ENCODE data around the gene KMT5C.

The KMT5C gene

DNA sequence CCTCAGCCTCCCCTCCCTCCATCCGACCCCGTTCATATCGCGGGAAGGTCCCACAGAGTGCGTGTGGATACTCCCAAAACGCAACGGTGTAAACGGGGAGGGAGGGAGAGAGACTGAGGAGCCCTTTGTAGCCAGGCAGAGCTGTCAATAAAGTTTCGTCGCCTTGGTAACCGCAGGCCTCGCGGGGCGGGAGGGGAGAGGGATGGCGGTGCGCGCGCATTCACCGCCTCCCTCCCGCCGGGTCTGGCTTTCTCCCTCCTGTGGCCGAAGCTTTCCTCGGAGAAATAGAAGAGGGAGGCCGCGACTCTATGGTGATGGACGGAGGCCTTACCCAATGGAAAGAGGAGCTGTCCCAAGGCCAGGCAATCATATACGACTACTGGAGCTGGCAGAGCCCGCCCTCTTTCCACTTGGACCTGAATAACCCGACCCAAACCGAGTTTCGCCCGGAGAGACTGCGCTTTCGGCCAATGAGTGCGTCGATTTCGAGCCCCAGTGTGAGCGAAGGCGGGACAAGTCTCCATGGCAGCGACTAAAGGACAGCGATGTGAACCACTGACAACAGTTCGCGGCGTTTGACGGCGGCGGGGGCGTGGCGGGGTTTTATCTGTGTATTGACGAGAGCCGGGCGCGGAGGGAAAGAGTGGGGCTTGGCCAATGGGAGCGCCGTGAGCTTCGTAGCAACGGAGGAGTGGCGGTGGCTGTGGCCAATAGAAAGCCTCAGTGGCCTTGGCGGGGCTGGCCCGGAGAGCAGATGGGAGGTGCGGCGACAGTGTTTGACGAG lies at the start of gene KMT5C:
Gene KMT5C (plus strand): TSS at position 772 of the 784 bp plus-strand sequence. CDS start 2,061 bp downstream, outside the sequence.
- TF ChIP-seq, protein P1, sequence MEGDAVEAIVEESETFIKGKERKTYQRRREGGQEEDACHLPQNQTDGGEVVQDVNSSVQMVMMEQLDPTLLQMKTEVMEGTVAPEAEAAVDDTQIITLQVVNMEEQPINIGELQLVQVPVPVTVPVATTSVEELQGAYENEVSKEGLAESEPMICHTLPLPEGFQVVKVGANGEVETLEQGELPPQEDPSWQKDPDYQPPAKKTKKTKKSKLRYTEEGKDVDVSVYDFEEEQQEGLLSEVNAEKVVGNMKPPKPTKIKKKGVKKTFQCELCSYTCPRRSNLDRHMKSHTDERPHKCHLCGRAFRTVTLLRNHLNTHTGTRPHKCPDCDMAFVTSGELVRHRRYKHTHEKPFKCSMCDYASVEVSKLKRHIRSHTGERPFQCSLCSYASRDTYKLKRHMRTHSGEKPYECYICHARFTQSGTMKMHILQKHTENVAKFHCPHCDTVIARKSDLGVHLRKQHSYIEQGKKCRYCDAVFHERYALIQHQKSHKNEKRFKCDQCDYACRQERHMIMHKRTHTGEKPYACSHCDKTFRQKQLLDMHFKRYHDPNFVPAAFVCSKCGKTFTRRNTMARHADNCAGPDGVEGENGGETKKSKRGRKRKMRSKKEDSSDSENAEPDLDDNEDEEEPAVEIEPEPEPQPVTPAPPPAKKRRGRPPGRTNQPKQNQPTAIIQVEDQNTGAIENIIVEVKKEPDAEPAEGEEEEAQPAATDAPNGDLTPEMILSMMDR (conservative IDR thresholded peaks at IDR 0.05; ENCODE audit: low read depth, low read length) = no peak
- peak within 1 kb of the TSS; percentile 74 for H3K4me3 ChIP-seq (ENCODE audit: low read length)
- DNase-seq (ENCODE audit: low read depth) = peak; percentile 100

DNA sequence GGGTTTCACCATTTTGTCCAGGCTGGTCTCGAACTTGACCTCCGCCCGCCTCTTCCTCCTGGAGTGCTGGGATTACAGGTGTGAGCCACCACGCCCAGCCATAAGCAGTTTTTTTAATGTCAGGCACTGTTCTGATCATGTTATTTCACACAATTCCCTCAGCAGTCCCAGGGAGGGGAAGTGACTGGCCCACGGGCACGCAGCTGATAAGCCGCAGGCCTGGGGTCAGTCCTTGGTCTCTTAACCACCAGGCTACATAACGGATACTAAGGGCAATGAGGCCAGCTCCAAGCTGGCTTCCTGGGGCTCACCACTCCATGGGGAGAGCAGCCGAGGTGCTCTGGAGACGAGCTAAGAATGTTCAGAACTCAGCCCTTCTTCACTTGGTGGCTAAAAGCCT lies 42.4 kb upstream of the KMT5C start:
- no peak for DNase-seq (ENCODE audit: low read depth)
- TF ChIP-seq, protein P1 (conservative IDR thresholded peaks at IDR 0.05; ENCODE audit: low read depth, low read length) = no peak
- H3K4me3 ChIP-seq (ENCODE audit: low read length) = no peak overlapping the region

DNA sequence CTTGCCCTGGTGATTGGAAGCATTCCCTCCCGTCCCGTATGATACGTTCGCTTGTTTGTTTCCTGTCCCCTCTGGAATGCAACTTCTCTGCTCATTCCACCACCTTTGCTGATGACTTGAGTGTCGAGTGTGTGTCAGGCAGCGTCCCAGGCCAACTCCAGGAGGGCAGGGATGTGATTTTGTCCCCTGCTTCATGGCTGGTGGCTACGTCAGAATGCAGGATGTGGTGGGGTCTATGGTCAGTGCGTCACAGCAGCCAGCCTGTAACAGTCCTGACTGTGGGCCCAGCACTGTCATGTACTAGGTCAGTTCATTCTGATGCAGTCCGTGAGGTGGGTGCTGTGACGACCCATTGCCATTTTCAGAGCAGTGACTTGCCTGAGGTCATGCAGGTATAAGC lies 39.7 kb upstream of the KMT5C start:
- no peak overlapping the region for H3K4me3 ChIP-seq (ENCODE audit: low read length)
- DNase-seq (ENCODE audit: low read depth) = no peak
- TF ChIP-seq, protein P1 (conservative IDR thresholded peaks at IDR 0.05; ENCODE audit: low read depth, low read length) = no peak

DNA sequence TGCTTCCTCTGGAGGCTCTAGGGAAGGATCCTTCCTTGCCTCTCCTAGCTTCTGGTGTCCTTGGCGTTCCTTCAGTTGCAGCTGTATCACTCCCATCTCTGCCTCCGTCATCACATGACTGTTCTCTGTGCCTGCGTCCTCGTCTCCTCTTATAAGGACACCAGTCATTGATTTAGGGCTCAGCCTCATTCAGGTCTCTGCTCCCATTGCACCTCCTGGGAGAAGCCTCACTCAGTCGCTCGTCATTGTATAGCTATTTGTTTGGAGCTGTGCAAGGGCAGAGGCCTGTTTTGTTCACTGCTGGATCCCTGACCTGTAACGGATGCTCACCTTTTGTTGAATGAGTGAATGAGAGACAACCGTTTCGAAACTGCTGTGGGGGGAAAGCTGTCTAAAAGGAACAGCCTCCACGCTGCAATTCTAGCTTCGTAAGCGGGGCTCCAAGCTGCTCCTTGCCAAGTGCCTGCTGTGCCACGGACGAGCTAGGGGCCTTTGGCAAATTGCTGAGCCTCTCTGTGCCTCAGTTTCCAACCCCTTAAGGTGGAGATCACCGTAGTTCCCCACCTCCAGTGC lies 38.7 kb upstream of the KMT5C start:
- no peak overlapping the region for H3K4me3 ChIP-seq (ENCODE audit: low read length)
- TF ChIP-seq, protein P1 (conservative IDR thresholded peaks at IDR 0.05; ENCODE audit: low read depth, low read length) = no peak

DNA sequence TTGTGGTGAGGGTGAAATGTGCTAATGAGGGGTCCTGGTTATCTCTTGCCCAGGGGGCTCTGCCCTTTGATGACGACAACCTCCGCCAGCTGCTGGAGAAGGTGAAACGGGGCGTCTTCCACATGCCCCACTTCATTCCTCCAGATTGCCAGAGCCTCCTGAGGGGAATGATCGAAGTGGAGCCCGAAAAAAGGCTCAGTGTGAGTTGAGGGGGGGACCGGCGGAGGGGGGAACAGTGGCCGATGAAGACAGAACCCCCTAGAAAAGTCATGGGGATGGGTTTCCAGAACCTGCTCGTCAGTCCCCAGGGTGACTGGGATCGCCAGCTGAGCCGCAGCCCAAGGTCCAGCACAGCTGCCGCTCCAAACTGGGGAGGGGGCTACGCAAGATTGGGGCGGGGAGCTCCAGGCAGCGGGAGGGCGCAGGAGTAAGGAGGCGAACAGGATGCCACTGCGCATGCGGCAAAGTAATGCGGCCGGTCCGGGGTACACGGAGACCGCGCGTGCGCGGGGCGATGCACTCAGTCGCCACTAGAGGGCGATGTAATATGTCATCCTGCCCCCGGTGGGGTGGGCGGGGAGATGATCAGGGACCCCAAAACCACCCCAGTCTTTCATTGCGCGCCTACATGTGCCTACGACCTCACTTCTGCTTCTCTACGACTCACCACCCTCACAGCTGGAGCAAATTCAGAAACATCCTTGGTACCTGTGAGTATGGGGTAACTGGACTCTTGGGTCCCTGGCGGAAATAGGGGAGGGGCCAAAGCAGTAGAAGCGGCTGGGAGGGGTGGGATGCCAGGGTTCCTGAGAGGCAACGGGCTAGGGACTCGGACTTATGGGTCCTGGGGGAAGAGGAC lies 38.0 kb upstream of the KMT5C start:
- H3K4me3 ChIP-seq (ENCODE audit: low read length) = peak overlapping the region; percentile 42
- TF ChIP-seq, protein P1 (conservative IDR thresholded peaks at IDR 0.05; ENCODE audit: low read depth, low read length) = peak; percentile 84
- DNase-seq (ENCODE audit: low read depth) = no peak

More for the DNA sequence above, 38.7 kb upstream of the KMT5C start:
- DNase-seq (ENCODE audit: low read depth) = no peak

DNA sequence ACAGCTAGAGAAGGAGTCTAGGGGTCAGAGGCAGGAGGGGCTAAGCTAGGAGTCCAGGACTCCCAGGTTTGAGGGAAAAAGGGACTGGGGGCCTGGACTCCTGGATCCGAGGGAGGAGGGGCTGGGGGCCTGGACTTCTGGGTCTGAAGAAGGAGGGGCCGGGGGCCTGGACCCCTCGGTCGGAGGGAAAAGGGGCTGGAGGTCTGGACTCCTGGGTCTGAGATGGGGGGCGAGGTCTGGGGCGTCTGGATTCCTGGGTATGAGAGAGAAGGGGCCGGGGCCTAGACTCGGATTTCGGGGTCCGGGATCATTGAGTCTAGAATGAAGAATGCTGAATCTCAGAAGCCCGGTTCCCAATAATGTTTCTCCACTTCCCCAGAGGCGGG lies 37.4 kb upstream of the KMT5C start:
- TF ChIP-seq, protein P1 (conservative IDR thresholded peaks at IDR 0.05; ENCODE audit: low read depth, low read length) = no peak
- DNase-seq (ENCODE audit: low read depth) = no peak
- H3K4me3 ChIP-seq (ENCODE audit: low read length) = no peak overlapping the region
